Osteocyte (in vitro differentiated cells): ENCODE measurements around the gene ANP32D. TPM values are rescaled to one million over a fixed set of nuclear protein-coding genes. Genes with fewer than 3 reads are reported as not detected.
"Not testable (repeated sequence)": the region's sequence is repeated elsewhere in the genome, so short reads cannot be mapped to it uniquely, and the experiment has no call there.

Experiments
- DNase-seq: peaks from one replicate; pipeline ENCODE4 v3.0.0; 2021; ENCODE audit warnings: mixed read lengths; ENCODE audit not compliant: unreplicated experiment; ENCODE audit errors: extremely low spot score
- H3K27ac Mint-ChIP-seq: one replicate; pipeline ENCODE4 v1.8.0; 2021; ENCODE audit warnings: mild to moderate bottlenecking, mixed read lengths; ENCODE audit not compliant: unreplicated experiment
- H3K27me3 Mint-ChIP-seq: one replicate; pipeline ENCODE4 v1.8.0; 2021; ENCODE audit warnings: mixed read lengths; ENCODE audit not compliant: unreplicated experiment
- H3K36me3 Mint-ChIP-seq: one replicate; pipeline ENCODE4 v1.8.0; 2021; ENCODE audit warnings: mixed read lengths; ENCODE audit not compliant: unreplicated experiment
- H3K4me1 Mint-ChIP-seq: one replicate; pipeline ENCODE4 v1.8.0; 2021; ENCODE audit warnings: mixed read lengths; ENCODE audit not compliant: unreplicated experiment
- H3K4me3 Mint-ChIP-seq: one replicate; pipeline ENCODE4 v1.8.0; 2021; ENCODE audit warnings: mild to moderate bottlenecking, moderate library complexity, mixed read lengths; ENCODE audit not compliant: unreplicated experiment
- H3K9me3 Mint-ChIP-seq: one replicate; pipeline ENCODE4 v1.8.0; 2021; ENCODE audit warnings: mixed read lengths; ENCODE audit not compliant: unreplicated experiment
- CTCF ChIP-seq: fragments of 200-600 bp; sonication (generic); IDR thresholded peaks from 2 replicates; pipeline ENCODE4 v1.5.0; 2021; ENCODE audit warnings: antibody characterized with exemption, mild to moderate bottlenecking, moderate library complexity
- long read RNA-seq: library from polyadenylated mRNA; unstranded; transcript quantifications from one replicate; pipeline ENCODE4 v2.0.0, GENCODE V29; 2021
- total RNA-seq: library from RNA; stranded (reverse); gene quantifications from 2 replicates; pipeline ENCODE4 v1.2.1, GENCODE V29; 2021

The ANP32D gene
- total RNA-seq, result not detected in 2 replicates
- long read RNA-seq, result 0 reads

- DNase-seq, result no peak
- Mint-ChIP-seq H3K27me3 (no peaks in the 10 kb centered on the region), H3K4me1 (no peaks in the 10 kb centered on the region), H3K36me3 (no peaks in the 10 kb centered on the region), H3K9me3 (peaks cover 42% of the 10 kb centered on the region), H3K27ac (no peak within 1 kb of the TSS), H3K4me3 (no peak within 1 kb of the TSS)
- no peak for TF ChIP-seq CTCF
Measured at GRCh38 chr12:48472259-48472658, at the start of gene ANP32D. Gene ANP32D (plus strand): TSS chr12:48472559. CDS start chr12:48472665, 106 bp downstream.

GRCh38 chr12:48423171-48423570 is 49.2 kb upstream of the ANP32D start:
- no peak overlapping the region for H3K4me3 Mint-ChIP-seq
- H3K27me3 Mint-ChIP-seq, result peaks cover 8% of the 10 kb centered on the region
- no peaks in the 10 kb centered on the region for H3K4me1 Mint-ChIP-seq
- no peaks in the 10 kb centered on the region for H3K36me3 Mint-ChIP-seq
- no peak for TF ChIP-seq CTCF
- no peak for DNase-seq
- H3K27ac Mint-ChIP-seq, result no peak overlapping the region
- no peaks in the 10 kb centered on the region for H3K9me3 Mint-ChIP-seq

- Mint-ChIP-seq H3K9me3 (no peaks in the 10 kb centered on the region), H3K27ac (no peak overlapping the region), H3K4me3 (no peak overlapping the region), H3K4me1 (no peaks in the 10 kb centered on the region), H3K36me3 (no peaks in the 10 kb centered on the region), H3K27me3 (peaks cover 4% of the 10 kb centered on the region)
- no peak for TF ChIP-seq CTCF
- DNase-seq, result no peak
Measured at GRCh38 chr12:48424644-48425043, 47.7 kb upstream of the ANP32D start.

- DNase-seq, H3K4me3 Mint-ChIP-seq, H3K27ac Mint-ChIP-seq, H3K27me3 Mint-ChIP-seq, H3K36me3 Mint-ChIP-seq, H3K4me1 Mint-ChIP-seq: not testable (repeated sequence)
- H3K9me3 Mint-ChIP-seq, result peaks cover 10% of the 10 kb centered on the region
Measured at GRCh38 chr12:48434016-48434415, 38.3 kb upstream of the ANP32D start.

- H3K36me3 Mint-ChIP-seq, result no peaks in the 10 kb centered on the region
- no peak for TF ChIP-seq CTCF
- H3K9me3 Mint-ChIP-seq, result peaks cover 3% of the 10 kb centered on the region
- peaks cover 8% of the 10 kb centered on the region for H3K27me3 Mint-ChIP-seq
- no peaks in the 10 kb centered on the region for H3K4me1 Mint-ChIP-seq
- no peak overlapping the region for H3K27ac Mint-ChIP-seq
- H3K4me3 Mint-ChIP-seq, result no peak overlapping the region
- no peak for DNase-seq
Measured at GRCh38 chr12:48441069-48441468, 31.3 kb upstream of the ANP32D start.
